ENCODE data around the gene TNIP1. TPM values are rescaled to one million over a fixed set of nuclear protein-coding genes. Genes with fewer than 3 reads are reported as not detected.

Gene TNIP1
- total RNA-seq, 1 experiment from 2014 or later = 186 TPM

- no peak for DNase-seq (ENCODE audit: low read depth)
Observed at GRCh38 chr5:151067632-151068432, 13.0 kb downstream of the TNIP1 start.

GRCh38 chr5:151066920-151067319 lies 13.9 kb downstream of the TNIP1 start:
- no peak for DNase-seq (ENCODE audit: low read depth)

GRCh38 chr5:151065609-151066008 lies 15.2 kb downstream of the TNIP1 start:
- no peak for DNase-seq (ENCODE audit: low read depth)

- no peak for DNase-seq (ENCODE audit: low read depth)
Observed at GRCh38 chr5:151064916-151065499, 15.8 kb downstream of the TNIP1 start.

GRCh38 chr5:151063142-151063989 lies 17.5 kb downstream of the TNIP1 start:
- peak; percentile 89 for DNase-seq (ENCODE audit: low read depth)

- DNase-seq (ENCODE audit: low read depth) = no peak
Observed at GRCh38 chr5:151062405-151063141, 18.3 kb downstream of the TNIP1 start.

GRCh38 chr5:151060742-151061141 lies 20.1 kb downstream of the TNIP1 start:
- DNase-seq (ENCODE audit: low read depth) = no peak

- DNase-seq (ENCODE audit: low read depth) = no peak
Observed at GRCh38 chr5:151058891-151059489, 21.8 kb downstream of the TNIP1 start.

- DNase-seq (ENCODE audit: low read depth) = no peak
Observed at GRCh38 chr5:151058301-151058700, 22.5 kb downstream of the TNIP1 start.

GRCh38 chr5:151056379-151057325 lies 24.2 kb downstream of the TNIP1 start:
- no peak for DNase-seq (ENCODE audit: low read depth)

GRCh38 chr5:151055336-151055735 lies 25.5 kb downstream of the TNIP1 start:
- no peak for DNase-seq (ENCODE audit: low read depth)

- DNase-seq (ENCODE audit: low read depth) = no peak
Observed at GRCh38 chr5:151054709-151055108, 26.1 kb downstream of the TNIP1 start.

- DNase-seq (ENCODE audit: low read depth) = no peak
Observed at GRCh38 chr5:151053796-151054462, 26.9 kb downstream of the TNIP1 start.

- DNase-seq (ENCODE audit: low read depth) = no peak
Observed at GRCh38 chr5:151052836-151053235, 28.0 kb downstream of the TNIP1 start.

GRCh38 chr5:151051931-151052608 lies 28.8 kb downstream of the TNIP1 start:
- no peak for DNase-seq (ENCODE audit: low read depth)

GRCh38 chr5:151051066-151051930 lies 29.5 kb downstream of the TNIP1 start:
- DNase-seq (ENCODE audit: low read depth) = peak; percentile 75

- no peak for DNase-seq (ENCODE audit: low read depth)
Observed at GRCh38 chr5:151048526-151048925, 32.3 kb downstream of the TNIP1 start.

All from LHCN-M2 (cell line).